ENCODE data around the gene SESTD1.
"Not testable (repeated sequence)": the region's sequence is repeated elsewhere in the genome, so short reads cannot be mapped to it uniquely, and the experiment has no call there.

Gene SESTD1

GRCh38 chr2:179069685-179070084 is 194.9 kb downstream of the SESTD1 start:
- in situ Hi-C loops (cut with MboI; ENCODE audit: low sequenced_read_pairs, unreplicated experiment) = no loop called here
- DNase-seq (ENCODE audit: low spot score) = no peak
- TF ChIP-seq CTCF (IDR thresholded peaks at IDR 0.05; ENCODE audit: borderline replicate concordance, control extremely low read depth, extremely low read depth, insufficient read depth, missing control alignments) = no peak

- in situ Hi-C loops (cut with MboI; ENCODE audit: low sequenced_read_pairs, unreplicated experiment) = no loop called here
- TF ChIP-seq CTCF (IDR thresholded peaks at IDR 0.05; ENCODE audit: borderline replicate concordance, control extremely low read depth, extremely low read depth, insufficient read depth, missing control alignments) = no peak
- no peak for DNase-seq (ENCODE audit: low spot score)
Measured at GRCh38 chr2:179068991-179069643, 195.5 kb downstream of the SESTD1 start.

GRCh38 chr2:179059026-179059700 is 205.5 kb downstream of the SESTD1 start:
- peak; percentile 39 for DNase-seq (ENCODE audit: low spot score)
- in situ Hi-C loops (cut with MboI; ENCODE audit: low sequenced_read_pairs, unreplicated experiment) = no loop called here
- TF ChIP-seq CTCF (IDR thresholded peaks at IDR 0.05; ENCODE audit: borderline replicate concordance, control extremely low read depth, extremely low read depth, insufficient read depth, missing control alignments) = no peak

GRCh38 chr2:179057737-179058136 is 206.9 kb downstream of the SESTD1 start:
- TF ChIP-seq CTCF (IDR thresholded peaks at IDR 0.05; ENCODE audit: borderline replicate concordance, control extremely low read depth, extremely low read depth, insufficient read depth, missing control alignments) = no peak
- no peak for DNase-seq (ENCODE audit: low spot score)
- in situ Hi-C loops (cut with MboI; ENCODE audit: low sequenced_read_pairs, unreplicated experiment) = no loop called here

- in situ Hi-C loops (cut with MboI; ENCODE audit: low sequenced_read_pairs, unreplicated experiment); DNase-seq (ENCODE audit: low spot score): not testable (repeated sequence)
Measured at GRCh38 chr2:179053568-179053967, 211.1 kb downstream of the SESTD1 start.
